ENCODE data around the gene PDE3B.

- TF ChIP-seq, protein P1, sequence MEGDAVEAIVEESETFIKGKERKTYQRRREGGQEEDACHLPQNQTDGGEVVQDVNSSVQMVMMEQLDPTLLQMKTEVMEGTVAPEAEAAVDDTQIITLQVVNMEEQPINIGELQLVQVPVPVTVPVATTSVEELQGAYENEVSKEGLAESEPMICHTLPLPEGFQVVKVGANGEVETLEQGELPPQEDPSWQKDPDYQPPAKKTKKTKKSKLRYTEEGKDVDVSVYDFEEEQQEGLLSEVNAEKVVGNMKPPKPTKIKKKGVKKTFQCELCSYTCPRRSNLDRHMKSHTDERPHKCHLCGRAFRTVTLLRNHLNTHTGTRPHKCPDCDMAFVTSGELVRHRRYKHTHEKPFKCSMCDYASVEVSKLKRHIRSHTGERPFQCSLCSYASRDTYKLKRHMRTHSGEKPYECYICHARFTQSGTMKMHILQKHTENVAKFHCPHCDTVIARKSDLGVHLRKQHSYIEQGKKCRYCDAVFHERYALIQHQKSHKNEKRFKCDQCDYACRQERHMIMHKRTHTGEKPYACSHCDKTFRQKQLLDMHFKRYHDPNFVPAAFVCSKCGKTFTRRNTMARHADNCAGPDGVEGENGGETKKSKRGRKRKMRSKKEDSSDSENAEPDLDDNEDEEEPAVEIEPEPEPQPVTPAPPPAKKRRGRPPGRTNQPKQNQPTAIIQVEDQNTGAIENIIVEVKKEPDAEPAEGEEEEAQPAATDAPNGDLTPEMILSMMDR (conservative IDR thresholded peaks at IDR 0.05; ENCODE audit: low read depth, low read length), result no peak
- TF ChIP-seq MAFK (IDR thresholded peaks at IDR 0.05; ENCODE audit: low read depth, low read length) (no peak), POLR2A (IDR thresholded peaks at IDR 0.05; ENCODE audit: low read depth, low read length) (no peak), CEBPB (IDR thresholded peaks at IDR 0.05; ENCODE audit: low read depth, low read length) (no peak), RAD21 (IDR thresholded peaks at IDR 0.05; ENCODE audit: low read length) (no peak), ELK1 (IDR thresholded peaks at IDR 0.05; ENCODE audit: borderline replicate concordance, low read depth, low read length) (no peak), USF2 (IDR thresholded peaks at IDR 0.05; ENCODE audit: low read depth, low read length) (no peak), CHD1 (IDR thresholded peaks at IDR 0.05; ENCODE audit: low read depth, low read length) (no peak), SMC3 (IDR thresholded peaks at IDR 0.05; ENCODE audit: low read depth, low read length) (no peak), RFX5 (IDR thresholded peaks at IDR 0.05; ENCODE audit: low read depth, low read length) (no peak), BHLHE40 (IDR thresholded peaks at IDR 0.05; ENCODE audit: low read depth, low read length) (no peak), MXI1 (IDR thresholded peaks at IDR 0.05; ENCODE audit: borderline replicate concordance, low read depth, low read length) (no peak), NFE2L2 (IDR thresholded peaks at IDR 0.05; ENCODE audit: low read depth, low read length) (no peak)
These were observed 78.9 kb downstream of the PDE3B start for GRCh38 chr11:14722496-14722895.

All from IMR-90 (cell line).